Right lobe of liver (tissue), 6 donors: ENCODE results near the gene OBI1. TPM values are rescaled to one million over a fixed set of nuclear protein-coding genes. Genes with fewer than 3 reads are reported as not detected.

ENCODE experiments used
- ATAC-seq, 4 donors: fragments of 200-7000 bp; cut with Tn5 transposase; one replicate each; pipeline ENCODE4 v1.9.1; 2020; ENCODE audit warnings: mild to moderate bottlenecking in 4 of 4, moderate library complexity in 4 of 4
- DNase-seq, 3 donors: peaks; one replicate each; pipeline ENCODE4 v3.0.0-alpha.2; 2020
- H3K27ac ChIP-seq, 3 donors: fragments of 200-600 bp; one replicate each; pipeline ENCODE4 v1.8.0; 2022
- H3K27me3 ChIP-seq, 2 donors: fragments of 200-600 bp; one replicate each; pipeline ENCODE4 v1.8.0; 2022
- H3K36me3 ChIP-seq, 4 donors: fragments of 200-600 bp; sonication (generic) in 1 of 4; one replicate each; pipeline versions ENCODE4 v1.5.1 to v1.8.0; 2017 to 2022; ENCODE audit warnings: control low read depth in 1 of 4
- H3K4me1 ChIP-seq, 4 donors: fragments of 200-600 bp; sonication (generic) in 1 of 4; one replicate each; pipeline versions ENCODE4 v1.5.1 to v1.8.0; 2017 to 2022; ENCODE audit warnings: control low read depth in 1 of 4
- H3K4me3 ChIP-seq, 3 donors: fragments of 200-600 bp; one replicate each; pipeline ENCODE4 v1.8.0; 2022
- H3K9me3 ChIP-seq, 4 donors: fragments of 200-600 bp; sonication (generic) in 1 of 4; one replicate each; pipeline versions ENCODE4 v1.5.1 to v1.8.0; 2017 to 2022; ENCODE audit warnings: control low read depth in 1 of 4
- CTCF ChIP-seq, 4 donors: fragments of 200-600 bp in 3 of 4; fragments of 450-650 bp in 1 of 4; IDR thresholded peaks; one replicate each; pipeline versions ENCODE4 v1.5.1 to v1.8.0; 2016 to 2022; ENCODE audit warnings: antibody characterized with exemption in 4 of 4, mild to moderate bottlenecking in 2 of 4
- POLR2A ChIP-seq: fragments of 450-650 bp; IDR thresholded peaks from one replicate; pipeline ENCODE4 v1.6.1; 2017; ENCODE audit warnings: antibody characterized with exemption, mild to moderate bottlenecking
- WGBS: methylation state at CpG from one replicate; pipeline ENCODE4 v1.1.6; 2018; ENCODE audit warnings: low coverage, low lambda C conversion rate; ENCODE audit not compliant: insufficient coverage; ENCODE audit errors: missing lambda C conversion rate; 5-methylcytosine and 5-hydroxymethylcytosine counted together
- intact Hi-C, 2 donors: fragments of 100-400 bp; cut with DNase I; formaldehyde crosslinking; loops; one replicate each; pipeline versions ENCODE4 v1.11.2 to v1.14.1; 2022
- total RNA-seq, 6 experiments: library from RNA; depleted of rRNA in 2 of 6; stranded (reverse); fragments of >200 nt in 2 of 6; fragmentation: NEBNext Ultra II Directional in 3 of 6; extraction: Animal tissue kit (Norgen Biotek cat#: 25700) in 3 of 6; gene quantifications; one replicate each; pipeline versions ENCODE4 v1.1.0 to v1.2.4, GENCODE V29; 2016 to 2023
- donor health status: DM: no; HTN: yes; CAD: no.
- donor health status: DM: no; HTN: no; CAD: no.
- donor health status: DM: no; HTN: no; CAD: no.
- donor health status: DM: no; HTN: yes; CAD: no.
- donor health status: DM: no; HTN: yes; CAD: no.

The OBI1 gene
- total RNA-seq, 6 experiments from 2014 or later = 1.7 to 3.6 (median 2.8) TPM

DNA sequence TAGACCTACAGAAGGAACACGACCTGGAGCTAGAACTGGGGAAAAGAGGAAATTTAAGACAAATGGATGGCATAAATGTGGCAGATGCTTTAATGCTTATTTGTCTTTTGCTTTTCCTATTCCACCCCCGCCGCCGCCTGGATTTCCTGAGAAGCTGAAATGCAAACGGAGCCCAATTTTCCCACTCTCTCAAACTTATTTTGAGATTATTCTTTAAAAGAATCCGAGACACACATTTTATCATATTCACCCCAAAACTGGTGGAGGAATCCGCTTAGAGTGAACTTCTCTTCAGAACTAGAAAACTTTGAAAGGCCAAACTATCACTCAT, 61.4 kb downstream of the OBI1 start:
- no peak for ATAC-seq
- TF ChIP-seq POLR2A (no peak), CTCF (IDR thresholded peaks at IDR 0.05) (no peak)
- H3K4me1 ChIP-seq = peaks cover 0 to 20% (median 7%) of the 10 kb centered on the region in 4 donors
- no peak overlapping the region for H3K27ac ChIP-seq
- WGBS = 22% methylated on average over 7 of the region's 7 CpGs
- peaks cover 20 to 82% of the 10 kb centered on the region in 2 donors for H3K27me3 ChIP-seq
- no peaks in the 10 kb centered on the region for H3K9me3 ChIP-seq
- no peaks in the 10 kb centered on the region for H3K36me3 ChIP-seq
- intact Hi-C loops = no loop called here
- no peak overlapping the region for H3K4me3 ChIP-seq
- no peak for DNase-seq

GRCh38 chr13:78596736-78597601, 62.0 kb downstream of the OBI1 start:
- no peak for TF ChIP-seq CTCF (IDR thresholded peaks at IDR 0.05)
- no peak for TF ChIP-seq POLR2A
- DNase-seq (no peak), ATAC-seq (peak in 3 of 4 donors; percentile 34 to 51 (median 50))
- peaks cover 25 to 80% of the 10 kb centered on the region in 2 donors for H3K27me3 ChIP-seq
- no peaks in the 10 kb centered on the region for H3K9me3 ChIP-seq
- H3K4me1 ChIP-seq = peaks cover 0 to 20% (median 7%) of the 10 kb centered on the region in 4 donors
- no peaks in the 10 kb centered on the region for H3K36me3 ChIP-seq
- WGBS = 5% methylated on average over 50 of the region's 50 CpGs
- no peak overlapping the region for H3K27ac ChIP-seq
- peak overlapping the region; percentile 3 to 36 (median 25) for H3K4me3 ChIP-seq
- intact Hi-C loops = no loop called here

GRCh38 chr13:78596399-78596735, 62.6 kb downstream of the OBI1 start:
- Histone ChIP-seq H3K4me1 (peaks cover 0 to 17% (median 7%) of the 10 kb centered on the region in 4 donors), H3K27me3 (peaks cover 25 to 77% of the 10 kb centered on the region in 2 donors), H3K36me3 (no peaks in the 10 kb centered on the region), H3K9me3 (no peaks in the 10 kb centered on the region), H3K4me3 (peak overlapping the region; percentile 3 to 36 (median 25)), H3K27ac (no peak overlapping the region)
- 0% methylated on average over 4 of the region's 22 CpGs for WGBS
- no peak for TF ChIP-seq CTCF (IDR thresholded peaks at IDR 0.05)
- no peak for TF ChIP-seq POLR2A
- intact Hi-C loops = no loop called here
- DNase-seq = no peak
- peak; percentile 58 to 60 (median 59) for ATAC-seq

DNA sequence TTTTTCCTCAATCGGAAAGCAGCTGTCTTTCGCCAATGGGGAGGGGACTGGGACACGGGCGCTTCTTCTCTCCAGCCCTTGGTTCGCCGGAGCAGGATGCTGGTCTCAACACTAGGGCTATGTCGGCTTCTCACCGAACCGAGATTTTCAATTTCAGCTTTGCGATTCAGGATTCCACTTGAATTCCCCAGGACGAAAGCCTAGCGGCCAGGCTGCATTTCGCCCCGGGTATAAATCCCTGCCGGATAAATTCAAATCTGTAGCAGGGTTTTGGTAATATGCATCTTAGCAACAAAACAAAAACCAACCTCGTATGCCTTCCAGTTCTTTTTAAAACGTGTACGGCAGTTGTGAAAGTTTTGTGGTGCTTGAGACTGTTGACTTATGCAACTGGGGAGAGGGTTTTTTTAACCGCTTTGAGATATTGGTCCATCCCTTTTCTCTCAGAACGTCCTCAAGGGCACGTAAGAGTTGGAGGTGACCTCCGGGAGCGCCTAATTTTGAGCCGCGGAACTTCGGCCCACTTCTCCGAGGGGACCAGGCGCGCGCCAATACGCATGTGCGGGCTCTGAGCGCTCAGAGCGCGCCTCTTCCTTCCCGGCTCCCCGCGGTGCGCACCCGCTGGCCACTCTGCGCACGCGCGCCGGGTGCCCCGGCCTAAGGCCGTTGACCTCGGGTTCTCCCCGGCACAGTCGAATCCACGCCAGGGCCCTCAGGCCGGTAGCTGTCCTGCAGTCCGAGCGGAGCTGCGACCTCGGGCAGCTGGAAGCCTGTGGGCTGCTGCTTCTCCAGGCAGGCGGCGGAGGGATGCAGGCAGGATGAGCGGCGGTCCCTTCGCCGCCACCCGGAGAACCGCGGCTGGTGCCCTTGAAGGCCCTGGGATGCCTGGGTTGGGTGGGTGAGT, 63.2 kb downstream of the OBI1 start:
- H3K4me1 ChIP-seq = peaks cover 0 to 16% (median 7%) of the 10 kb centered on the region in 4 donors
- intact Hi-C loops = no loop called here
- DNase-seq (peak; percentile 84 to 91 (median 86)), ATAC-seq (peak; percentile 98 to 100 (median 99))
- WGBS = 6% methylated on average over 27 of the region's 65 CpGs
- H3K27ac ChIP-seq = no peak overlapping the region
- H3K9me3 ChIP-seq = no peaks in the 10 kb centered on the region
- H3K27me3 ChIP-seq = peaks cover 25 to 72% of the 10 kb centered on the region in 2 donors
- H3K36me3 ChIP-seq = no peaks in the 10 kb centered on the region
- TF ChIP-seq POLR2A (no peak), CTCF (IDR thresholded peaks at IDR 0.05) (no peak)
- H3K4me3 ChIP-seq = peak overlapping the region; percentile 3 to 36 (median 25)
